HG03571 (cell line): ENCODE measurements around the gene LXN.

Experiments used
- ATAC-seq: cut with Tn5 transposase; IDR thresholded peaks from one replicate; pipeline ENCODE4 v1.9.1; 2021; ENCODE audit not compliant: unreplicated experiment

Gene LXN

GRCh38 chr3:158671821-158672214 lies 630 bp downstream of the LXN start:
- no peak for ATAC-seq

GRCh38 chr3:158668506-158668905 lies 3.9 kb downstream of the LXN start:
- no peak for ATAC-seq

GRCh38 chr3:158666416-158666815 lies 6.0 kb downstream of the LXN start:
- no peak for ATAC-seq

GRCh38 chr3:158663832-158664231 lies 8.6 kb downstream of the LXN start:
- ATAC-seq = no peak

- ATAC-seq = no peak
Measured at GRCh38 chr3:158663246-158663645, 9.2 kb downstream of the LXN start.

- no peak for ATAC-seq
Measured at GRCh38 chr3:158660711-158661110, 11.7 kb downstream of the LXN start.

GRCh38 chr3:158659454-158660237 lies 12.8 kb downstream of the LXN start:
- ATAC-seq = no peak

- ATAC-seq = no peak
Measured at GRCh38 chr3:158658889-158659288, 13.6 kb downstream of the LXN start.

- no peak for ATAC-seq
Measured at GRCh38 chr3:158652463-158652862, 20.0 kb downstream of the LXN start.

- ATAC-seq = no peak
Measured at GRCh38 chr3:158651192-158651591, 21.3 kb downstream of the LXN start.

- no peak for ATAC-seq
Measured at GRCh38 chr3:158649791-158650190, 22.7 kb downstream of the LXN start.

- peak; percentile 99 for ATAC-seq
Measured at GRCh38 chr3:158644345-158644908, 28.0 kb downstream of the LXN start, which contains the start of gene GFM1. Gene GFM1 (plus strand): TSS chr3:158644527. CDS start chr3:158644635, 108 bp downstream.

- ATAC-seq = no peak
Measured at GRCh38 chr3:158642474-158643210, 29.8 kb downstream of the LXN start.

GRCh38 chr3:158642005-158642404 lies 30.4 kb downstream of the LXN start:
- no peak for ATAC-seq

GRCh38 chr3:158640646-158641045 lies 31.8 kb downstream of the LXN start:
- ATAC-seq = no peak

- ATAC-seq = no peak
Measured at GRCh38 chr3:158631981-158632380, 40.5 kb downstream of the LXN start.

- no peak for ATAC-seq
Measured at GRCh38 chr3:158625881-158626280, 46.6 kb downstream of the LXN start.

- ATAC-seq = no peak
Measured at GRCh38 chr3:158617982-158618875, 54.2 kb downstream of the LXN start.
